HepG2 (cell line): Measurements from ENCODE around the gene M1AP.

Experiments used
- CTCF ChIP-seq: sonication (generic); formaldehyde crosslinking; IDR thresholded peaks from 2 replicates; pipeline ENCODE4 v1.5.0; 2020; ENCODE audit warnings: mild to moderate bottlenecking, missing genetic modification reagents, moderate library complexity
- SKIL ChIP-seq: sonication (generic); formaldehyde crosslinking; IDR thresholded peaks from 2 replicates; pipeline ENCODE4 v1.8.0; 2022; ENCODE audit warnings: missing genetic modification reagents, mild to moderate bottlenecking, moderate library complexity, borderline replicate concordance
- TCF12 ChIP-seq, 2 experiments: fragments of 450-650 bp in 1 of 2; sonication (generic) in 1 of 2; formaldehyde crosslinking in 1 of 2; IDR thresholded peaks; 2 replicates each; pipeline versions ENCODE4 v1.6.1 to v1.8.0; 2017 to 2022; ENCODE audit warnings: antibody characterized with exemption in 1 of 2, mild to moderate bottlenecking in 1 of 2, missing genetic modification reagents in 1 of 2, moderate library complexity in 1 of 2
- UBTF ChIP-seq: sonication (generic); formaldehyde crosslinking; IDR thresholded peaks from 2 replicates; pipeline ENCODE4 v1.4.0; 2020; ENCODE audit warnings: mild to moderate bottlenecking, missing genetic modification reagents

- TF ChIP-seq TCF12 (IDR thresholded peaks at IDR 0.05) (no peak), TCF12 (CRISPR knock-in tag; IDR thresholded peaks at IDR 0.05) (no peak), UBTF (CRISPR knock-in tag) (no peak), CTCF (CRISPR knock-in tag) (no peak), SKIL (CRISPR knock-in tag) (no peak)
Observed at GRCh38 chr2:74576863-74577229, 71.3 kb downstream of the M1AP start.
